Fibroblast of villous mesenchyme (primary cell): ENCODE measurements around the gene CHURC1. TPM values are rescaled to one million over a fixed set of nuclear protein-coding genes. Genes with fewer than 3 reads are reported as not detected.
A peak's percentile ranks its signal among the peaks of the same experiment; 100 is the strongest.

Experiments
- DNase-seq: peaks from one replicate; pipeline ENCODE4 v3.0.0-alpha.2; 2010; ENCODE audit warnings: low read depth
- H3K4me3 ChIP-seq: 2 replicates; pipeline ENCODE4 v1.5.1; 2011; ENCODE audit warnings: low read depth, mild to moderate bottlenecking, low read length
- CTCF ChIP-seq: IDR thresholded peaks from 2 replicates; pipeline ENCODE4 v1.5.1; 2012; ENCODE audit warnings: low read depth, mild to moderate bottlenecking, low read length; ENCODE audit not compliant: insufficient read depth
- total RNA-seq: library from RNA; depleted of rRNA; stranded (reverse); fragments of >200 nt; gene quantifications from 2 replicates; pipeline ENCODE4 v1.2.3, GENCODE V29; 2012

CHURC1 gene
- total RNA-seq, 1 donor: 45.8 TPM

- no peak overlapping the region for H3K4me3 ChIP-seq
- no peak for DNase-seq
These were observed 55.8 kb downstream of the CHURC1 start for GRCh38 chr14:64970041-64970440.

GRCh38 chr14:64970776-64971477 is 56.7 kb downstream of the CHURC1 start:
- peak overlapping the region; percentile 65 for H3K4me3 ChIP-seq
- DNase-seq: no peak
- no peak for TF ChIP-seq CTCF

More at GRCh38 chr14:64970041-64970440, 55.8 kb downstream of the CHURC1 start:
- no peak for TF ChIP-seq CTCF

GRCh38 chr14:64971491-64971942 is 57.3 kb downstream of the CHURC1 start:
- H3K4me3 ChIP-seq: peak overlapping the region; percentile 65
- no peak for TF ChIP-seq CTCF
- no peak for DNase-seq

- H3K4me3 ChIP-seq: peak within 1 kb of the TSS; percentile 67
- no peak for TF ChIP-seq CTCF
- DNase-seq: peak; percentile 27
These were observed 57.9 kb downstream of the CHURC1 start, which contains the start of gene RAB15 for GRCh38 chr14:64971943-64972791. Gene RAB15 (minus strand): TSS chr14:64972336. CDS start chr14:64972076, 260 bp downstream.

- peak overlapping the region; percentile 67 for H3K4me3 ChIP-seq
- TF ChIP-seq CTCF: no peak
- no peak for DNase-seq
These were observed 58.8 kb downstream of the CHURC1 start for GRCh38 chr14:64973026-64973442.

GRCh38 chr14:64973826-64974225 is 59.6 kb downstream of the CHURC1 start:
- TF ChIP-seq CTCF: no peak
- no peak for DNase-seq

More at GRCh38 chr14:64973826-64974225, 59.6 kb downstream of the CHURC1 start:
- H3K4me3 ChIP-seq: no peak overlapping the region
